Osteocyte (in vitro differentiated cells): ENCODE results near the gene ZNF622. TPM values are rescaled to one million over a fixed set of nuclear protein-coding genes. Genes with fewer than 3 reads are reported as not detected.

Experiments
- DNase-seq: peaks from one replicate; pipeline ENCODE4 v3.0.0; 2021; ENCODE audit warnings: mixed read lengths; ENCODE audit not compliant: unreplicated experiment; ENCODE audit errors: extremely low spot score
- H3K27ac Mint-ChIP-seq: one replicate; pipeline ENCODE4 v1.8.0; 2021; ENCODE audit warnings: mild to moderate bottlenecking, mixed read lengths; ENCODE audit not compliant: unreplicated experiment
- H3K27me3 Mint-ChIP-seq: one replicate; pipeline ENCODE4 v1.8.0; 2021; ENCODE audit warnings: mixed read lengths; ENCODE audit not compliant: unreplicated experiment
- H3K36me3 Mint-ChIP-seq: one replicate; pipeline ENCODE4 v1.8.0; 2021; ENCODE audit warnings: mixed read lengths; ENCODE audit not compliant: unreplicated experiment
- H3K4me1 Mint-ChIP-seq: one replicate; pipeline ENCODE4 v1.8.0; 2021; ENCODE audit warnings: mixed read lengths; ENCODE audit not compliant: unreplicated experiment
- H3K4me3 Mint-ChIP-seq: one replicate; pipeline ENCODE4 v1.8.0; 2021; ENCODE audit warnings: mild to moderate bottlenecking, moderate library complexity, mixed read lengths; ENCODE audit not compliant: unreplicated experiment
- H3K9me3 Mint-ChIP-seq: one replicate; pipeline ENCODE4 v1.8.0; 2021; ENCODE audit warnings: mixed read lengths; ENCODE audit not compliant: unreplicated experiment
- total RNA-seq: library from RNA; stranded (reverse); gene quantifications from 2 replicates; pipeline ENCODE4 v1.2.1, GENCODE V29; 2021
- TF ChIP-seq, protein P1 (sequence below): fragments of 200-600 bp; sonication (generic); IDR thresholded peaks from 2 replicates; pipeline ENCODE4 v1.5.0; 2021; ENCODE audit warnings: antibody characterized with exemption, mild to moderate bottlenecking, moderate library complexity

Gene ZNF622
- total RNA-seq, 1 donor from 2014 or later = 29.2 TPM

DNA sequence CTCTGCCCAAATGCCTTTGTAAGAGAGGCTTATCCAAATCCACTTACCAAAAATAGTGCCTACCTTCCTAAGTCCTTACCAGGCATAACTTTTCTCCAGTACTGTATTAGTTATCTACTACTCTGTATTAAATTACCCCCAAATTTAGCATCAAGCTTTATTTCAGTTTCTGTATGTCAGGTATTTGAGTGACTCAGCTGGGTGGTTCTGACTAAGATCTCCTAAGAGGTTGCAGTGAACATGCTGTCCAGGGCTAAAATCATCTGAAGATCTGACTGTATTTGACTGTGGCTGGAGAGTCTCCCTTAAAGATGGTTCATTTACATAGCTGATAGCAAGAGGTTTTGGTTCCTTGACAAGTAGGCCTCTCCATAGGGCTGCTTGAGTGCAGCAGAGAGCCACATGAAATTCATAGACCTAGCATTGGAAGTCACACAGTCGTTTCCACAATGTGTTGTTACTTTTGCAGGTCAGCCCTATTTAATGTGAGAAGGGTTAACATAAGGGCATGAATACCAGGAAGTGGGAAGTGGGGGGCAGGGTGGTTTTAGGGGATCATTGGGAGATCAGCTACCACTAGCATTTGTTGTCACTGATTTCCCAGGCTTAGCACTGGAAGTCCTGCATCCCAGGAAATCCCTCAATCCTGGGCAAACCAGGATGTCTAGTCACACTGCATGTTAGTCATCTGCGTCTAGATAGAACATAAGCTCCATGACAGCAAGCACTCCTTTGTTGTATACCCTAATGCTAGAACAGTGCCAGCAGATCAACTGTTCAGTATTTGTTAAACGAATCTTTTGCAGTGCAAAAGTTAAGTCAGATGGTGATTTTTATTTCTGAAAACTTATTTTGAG, 2.0 kb upstream of the ZNF622 start:
- Mint-ChIP-seq H3K36me3 (peaks cover 12% of the 10 kb centered on the region), H3K27ac (peak overlapping the region; percentile 46), H3K4me1 (peaks cover 48% of the 10 kb centered on the region)

DNA sequence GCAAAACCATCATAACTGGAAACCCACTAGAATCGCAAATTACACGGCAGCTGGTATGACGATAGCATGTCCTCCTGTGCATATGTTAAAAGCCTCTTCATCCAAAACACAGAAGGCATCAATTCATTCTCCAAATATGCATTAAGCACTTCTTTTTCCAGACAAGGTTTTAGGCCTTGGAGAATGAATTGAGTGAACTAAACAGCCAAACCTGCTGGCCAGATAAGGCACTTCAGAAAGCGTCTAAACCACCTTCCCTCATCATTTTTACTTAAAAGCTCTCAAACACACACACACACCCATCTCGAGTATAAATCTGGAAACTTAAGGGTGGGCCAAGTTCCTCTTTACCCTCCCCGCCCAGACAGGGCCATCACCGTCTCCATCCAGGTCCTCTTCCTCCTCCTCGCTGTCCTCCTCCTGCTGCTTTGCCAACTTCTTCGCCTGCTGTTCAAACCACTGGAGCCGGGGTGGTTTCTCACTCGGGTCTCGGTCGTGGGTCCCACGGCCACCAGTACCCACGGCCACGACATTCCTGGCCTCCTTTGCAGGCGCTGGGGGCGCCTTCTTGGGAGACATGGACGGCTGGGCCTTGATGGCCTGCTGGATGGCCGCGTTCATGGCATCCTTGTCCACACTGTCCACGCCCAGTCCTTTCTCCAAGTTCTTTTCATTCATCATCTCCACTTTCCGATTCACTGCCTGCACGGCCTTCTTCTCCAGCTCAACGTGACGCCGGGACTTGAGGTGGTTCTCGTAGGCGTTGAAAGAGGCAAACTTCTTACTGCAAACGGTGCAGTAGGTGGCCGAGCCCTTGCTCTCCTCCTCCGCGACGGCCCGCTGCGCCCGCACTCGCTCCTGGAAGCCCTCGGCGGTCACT, 696 bp downstream of the ZNF622 start:
- TF ChIP-seq, protein P1, sequence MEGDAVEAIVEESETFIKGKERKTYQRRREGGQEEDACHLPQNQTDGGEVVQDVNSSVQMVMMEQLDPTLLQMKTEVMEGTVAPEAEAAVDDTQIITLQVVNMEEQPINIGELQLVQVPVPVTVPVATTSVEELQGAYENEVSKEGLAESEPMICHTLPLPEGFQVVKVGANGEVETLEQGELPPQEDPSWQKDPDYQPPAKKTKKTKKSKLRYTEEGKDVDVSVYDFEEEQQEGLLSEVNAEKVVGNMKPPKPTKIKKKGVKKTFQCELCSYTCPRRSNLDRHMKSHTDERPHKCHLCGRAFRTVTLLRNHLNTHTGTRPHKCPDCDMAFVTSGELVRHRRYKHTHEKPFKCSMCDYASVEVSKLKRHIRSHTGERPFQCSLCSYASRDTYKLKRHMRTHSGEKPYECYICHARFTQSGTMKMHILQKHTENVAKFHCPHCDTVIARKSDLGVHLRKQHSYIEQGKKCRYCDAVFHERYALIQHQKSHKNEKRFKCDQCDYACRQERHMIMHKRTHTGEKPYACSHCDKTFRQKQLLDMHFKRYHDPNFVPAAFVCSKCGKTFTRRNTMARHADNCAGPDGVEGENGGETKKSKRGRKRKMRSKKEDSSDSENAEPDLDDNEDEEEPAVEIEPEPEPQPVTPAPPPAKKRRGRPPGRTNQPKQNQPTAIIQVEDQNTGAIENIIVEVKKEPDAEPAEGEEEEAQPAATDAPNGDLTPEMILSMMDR = no peak
- Mint-ChIP-seq H3K9me3 (no peaks in the 10 kb centered on the region), H3K36me3 (peaks cover 28% of the 10 kb centered on the region), H3K27me3 (no peaks in the 10 kb centered on the region), H3K27ac (peak overlapping the region; percentile 95), H3K4me3 (peak overlapping the region; percentile 97), H3K4me1 (peaks cover 60% of the 10 kb centered on the region)
- no peak for DNase-seq

More for the DNA sequence above, 2.0 kb upstream of the ZNF622 start:
- Mint-ChIP-seq H3K9me3 (no peaks in the 10 kb centered on the region), H3K27me3 (no peaks in the 10 kb centered on the region), H3K4me3 (peak overlapping the region; percentile 97)
- TF ChIP-seq, protein P1 = no peak
- DNase-seq = no peak

DNA sequence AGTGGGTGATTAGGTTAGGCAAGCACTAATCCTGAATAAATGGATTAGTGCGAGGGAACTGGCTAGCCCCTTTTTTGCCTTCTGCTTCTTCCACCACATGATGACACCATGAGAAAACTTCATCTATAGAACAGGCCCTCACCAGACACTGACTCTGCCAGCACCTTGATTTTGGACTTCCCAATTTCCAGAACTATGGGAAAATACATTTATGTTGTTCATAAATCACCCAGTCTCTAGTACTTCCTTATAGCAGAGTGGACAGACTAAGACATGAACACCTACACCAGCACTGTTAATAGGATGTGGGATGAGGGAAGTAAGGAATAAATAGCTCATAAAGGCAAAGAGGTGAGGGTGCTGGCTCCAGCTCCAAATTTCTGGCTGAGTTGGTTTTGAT, 1.4 kb downstream of the ZNF622 start:
- no peaks in the 10 kb centered on the region for H3K27me3 Mint-ChIP-seq
- no peak for DNase-seq
- peak overlapping the region; percentile 97 for H3K4me3 Mint-ChIP-seq
- H3K9me3 Mint-ChIP-seq = no peaks in the 10 kb centered on the region
- H3K27ac Mint-ChIP-seq = no peak overlapping the region
- peaks cover 26% of the 10 kb centered on the region for H3K36me3 Mint-ChIP-seq
- TF ChIP-seq, protein P1 = no peak
- peaks cover 60% of the 10 kb centered on the region for H3K4me1 Mint-ChIP-seq

DNA sequence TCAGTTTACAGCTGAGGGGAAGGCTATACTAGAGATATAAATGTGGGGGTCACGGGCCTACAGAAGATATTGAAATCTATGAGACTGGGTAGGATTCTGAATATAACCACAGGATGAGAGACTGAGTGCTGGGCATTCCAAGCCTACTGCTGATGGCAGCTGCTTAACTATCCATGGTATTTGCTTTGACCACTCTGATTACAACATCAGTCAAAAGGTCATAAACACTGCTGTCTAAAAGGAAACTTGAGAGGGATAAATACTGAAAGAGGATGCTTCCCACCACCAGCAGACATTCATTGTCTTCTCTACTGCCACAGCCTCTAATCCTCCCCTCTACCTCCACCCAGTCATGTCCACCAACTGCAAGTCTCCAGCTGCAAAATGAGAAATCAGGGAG, 3.8 kb downstream of the ZNF622 start:
- DNase-seq = no peak
- TF ChIP-seq, protein P1 = no peak
- Mint-ChIP-seq H3K27me3 (no peaks in the 10 kb centered on the region), H3K36me3 (peaks cover 35% of the 10 kb centered on the region), H3K4me3 (no peak overlapping the region), H3K27ac (no peak overlapping the region), H3K9me3 (no peaks in the 10 kb centered on the region), H3K4me1 (peaks cover 48% of the 10 kb centered on the region)

DNA sequence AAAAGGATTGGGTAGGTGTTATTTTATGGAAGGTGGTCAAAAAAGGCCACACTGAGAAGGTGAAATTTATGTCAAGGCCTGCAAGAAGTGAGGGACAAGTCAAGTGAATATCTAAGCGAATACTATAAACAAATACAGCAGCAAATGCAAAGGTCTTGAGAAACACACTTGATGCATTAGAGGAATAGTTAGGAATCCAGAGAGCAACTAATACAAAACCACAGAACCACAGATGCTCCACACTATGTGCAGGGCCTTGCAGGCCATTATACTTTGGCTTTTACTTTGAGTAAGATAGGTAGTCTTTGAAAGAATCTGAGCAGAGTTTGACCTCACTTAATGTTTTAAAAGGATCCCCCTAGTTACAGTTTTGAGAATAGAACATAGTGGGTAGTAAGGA, 4.6 kb downstream of the ZNF622 start:
- no peak for DNase-seq
- Mint-ChIP-seq H3K27ac (no peak overlapping the region), H3K27me3 (no peaks in the 10 kb centered on the region), H3K36me3 (peaks cover 42% of the 10 kb centered on the region), H3K4me3 (no peak overlapping the region), H3K4me1 (peaks cover 48% of the 10 kb centered on the region), H3K9me3 (no peaks in the 10 kb centered on the region)
- TF ChIP-seq, protein P1 = no peak
